ENCODE measurements around the gene TMEM95. TPM values are rescaled to one million over a fixed set of nuclear protein-coding genes. Genes with fewer than 3 reads are reported as not detected.
"Not testable (repeated sequence)": the region's sequence is repeated elsewhere in the genome, so short reads cannot be mapped to it uniquely, and the experiment has no call there.

TMEM95 gene
- polyA plus RNA-seq, 1 donor: not detected

DNA sequence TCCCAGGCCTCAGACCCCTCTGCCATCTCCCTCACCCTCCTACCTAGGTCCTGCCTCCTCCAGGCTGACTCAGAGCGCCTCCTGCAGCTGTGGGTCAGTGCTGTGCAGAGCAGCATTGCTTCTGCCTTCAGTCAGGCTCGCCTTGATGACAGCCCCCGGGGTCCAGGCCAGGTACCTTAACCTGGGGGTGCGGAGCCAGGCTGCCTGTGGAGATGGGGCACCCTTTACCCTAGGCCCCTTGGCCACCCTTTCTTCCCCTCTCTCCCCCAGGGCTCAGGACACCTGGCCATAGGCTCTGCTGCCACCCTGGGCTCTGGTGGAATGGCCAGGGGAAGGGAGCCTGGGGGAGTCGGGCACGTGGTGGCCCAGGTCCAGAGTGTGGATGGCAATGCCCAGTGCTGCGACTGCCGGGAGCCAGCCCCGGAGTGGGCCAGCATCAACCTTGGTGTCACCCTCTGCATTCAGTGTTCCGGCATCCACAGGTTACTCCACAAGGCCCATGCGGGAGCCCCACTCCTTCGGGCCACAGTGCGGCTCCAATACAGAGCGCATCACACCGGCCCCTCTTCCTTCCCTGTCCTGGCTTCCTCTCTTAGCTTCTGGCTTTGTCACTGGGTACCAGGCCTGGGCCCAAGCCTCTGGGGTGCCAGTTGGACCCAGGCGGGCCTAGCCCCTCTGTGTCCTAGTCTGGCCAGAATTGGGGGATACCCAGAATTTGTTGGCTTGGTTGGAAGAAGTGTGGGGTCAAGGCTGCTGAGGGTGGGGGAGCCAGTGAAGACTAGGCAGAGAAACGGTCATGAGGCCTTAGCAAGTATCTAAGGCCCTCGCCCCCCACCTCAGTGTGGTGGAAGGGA lies 8.0 kb upstream of the TMEM95 start:
- DNase-seq: no peak

DNA sequence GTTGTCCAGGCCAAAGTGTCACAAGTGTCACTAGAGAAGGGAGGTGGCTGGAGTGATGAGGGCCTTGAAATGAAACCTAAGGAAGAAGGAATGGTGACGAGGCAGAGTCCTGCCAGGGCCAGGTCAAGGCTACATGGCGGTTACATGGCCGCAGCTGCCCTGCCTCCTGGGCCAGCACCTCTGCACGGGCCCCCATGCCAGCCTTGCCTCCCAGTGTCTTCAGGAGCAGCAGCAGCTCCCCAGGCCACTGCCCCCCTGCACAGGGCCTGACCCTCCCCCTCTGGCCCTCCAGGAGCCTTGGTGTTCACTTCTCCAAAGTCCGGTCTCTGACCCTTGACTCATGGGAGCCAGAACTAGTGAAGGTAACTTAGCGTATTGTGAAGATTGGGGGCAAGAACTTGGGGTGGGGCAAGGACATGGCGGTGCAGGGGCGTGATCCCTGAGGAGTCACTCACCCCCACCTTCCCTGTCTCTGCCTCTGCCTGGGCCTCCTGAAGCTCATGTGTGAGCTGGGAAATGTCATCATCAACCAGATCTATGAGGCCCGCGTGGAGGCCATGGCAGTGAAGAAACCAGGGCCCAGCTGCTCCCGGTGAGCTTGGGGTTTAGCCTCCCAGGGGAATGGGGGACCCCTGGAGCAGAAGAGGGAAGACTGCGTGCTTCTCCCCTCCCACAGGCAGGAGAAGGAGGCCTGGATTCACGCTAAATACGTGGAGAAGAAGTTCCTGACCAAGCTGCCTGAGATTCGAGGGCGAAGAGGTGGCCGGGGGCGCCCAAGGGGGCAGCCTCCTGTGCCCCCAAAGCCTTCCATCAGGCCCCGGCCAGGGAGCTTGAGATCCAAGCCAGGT lies 7.1 kb upstream of the TMEM95 start:
- DNase-seq: no peak

DNA sequence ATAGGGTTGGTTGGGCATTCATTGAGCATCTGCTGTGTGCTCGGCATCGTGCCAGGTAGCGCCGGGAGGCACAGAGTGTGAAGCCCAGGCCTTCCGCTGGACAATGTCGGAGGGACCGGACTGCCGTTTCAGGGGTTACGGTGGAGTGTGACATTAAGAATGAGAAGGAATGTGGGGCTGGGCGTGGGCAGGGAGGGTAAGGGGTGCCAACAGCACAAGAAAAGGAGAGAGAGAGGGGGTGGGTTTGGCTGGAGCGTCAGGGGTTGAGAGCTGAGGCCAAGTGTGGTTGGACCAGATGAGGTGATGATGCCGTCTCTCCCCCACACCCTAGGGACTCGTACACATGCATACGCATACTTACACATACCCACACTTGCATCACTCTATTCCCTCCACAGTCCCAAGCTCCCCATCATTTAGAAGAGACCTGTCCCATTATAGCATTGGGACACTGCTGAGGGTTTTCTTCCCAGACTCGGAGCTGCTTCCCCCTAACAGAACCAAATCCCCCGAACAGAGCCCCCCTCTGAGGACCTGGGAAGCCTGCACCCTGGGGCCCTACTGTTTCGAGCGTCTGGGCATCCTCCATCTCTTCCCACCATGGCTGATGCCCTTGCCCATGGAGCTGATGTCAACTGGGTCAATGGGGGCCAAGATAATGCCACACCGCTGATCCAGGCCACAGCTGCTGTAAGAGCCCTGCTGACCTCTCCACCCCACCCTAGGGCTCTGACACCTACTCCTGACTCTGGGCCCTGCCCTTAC lies 6.3 kb upstream of the TMEM95 start:
- no peak for DNase-seq

DNA sequence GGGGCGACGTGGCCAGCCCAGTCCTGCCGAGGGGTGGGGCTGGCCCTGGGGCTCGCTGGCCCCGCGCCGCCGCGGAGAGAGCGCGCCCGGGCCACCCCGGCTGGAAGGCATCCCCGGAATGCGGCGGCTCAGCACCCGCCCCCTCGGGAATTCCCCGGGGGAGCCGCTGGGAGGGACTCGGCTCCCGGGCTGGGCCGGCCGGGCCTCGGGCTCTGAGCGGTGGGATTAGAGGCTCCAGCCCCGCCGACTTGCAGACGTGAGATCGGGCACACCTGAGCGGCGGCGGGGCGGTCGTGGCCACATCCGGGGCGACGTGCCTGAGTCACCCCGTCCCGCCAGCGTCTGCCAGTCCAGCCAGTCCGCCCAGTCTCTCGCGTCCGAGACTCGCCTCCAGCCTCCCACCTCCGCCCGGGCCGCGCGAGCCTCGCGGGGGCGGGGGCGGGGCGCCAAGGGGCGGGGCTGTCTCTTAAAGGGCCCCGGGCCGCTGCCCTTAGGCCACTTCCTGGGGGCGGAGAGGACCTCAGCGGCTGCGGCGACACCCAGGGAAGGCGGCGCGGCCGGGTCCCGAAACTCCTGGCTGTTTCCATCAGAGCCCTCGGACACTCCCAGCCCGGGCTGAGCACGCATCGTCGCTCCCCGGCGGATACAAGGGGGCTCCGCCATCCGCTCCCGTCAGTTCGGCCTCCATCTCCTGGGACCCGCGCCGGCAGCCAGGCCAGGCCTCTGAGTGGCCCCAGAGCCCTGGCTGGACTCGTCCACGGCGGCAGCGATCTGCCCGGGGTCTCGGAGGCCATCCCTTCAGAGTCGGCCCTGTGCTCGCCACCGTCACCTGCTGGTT lies 3.1 kb upstream of the TMEM95 start, which contains the start of gene KCTD11:
Gene KCTD11, plus strand, starts transcription at position 498 of the 838 bp plus-strand sequence.
- DNase-seq: peak; percentile 79

DNA sequence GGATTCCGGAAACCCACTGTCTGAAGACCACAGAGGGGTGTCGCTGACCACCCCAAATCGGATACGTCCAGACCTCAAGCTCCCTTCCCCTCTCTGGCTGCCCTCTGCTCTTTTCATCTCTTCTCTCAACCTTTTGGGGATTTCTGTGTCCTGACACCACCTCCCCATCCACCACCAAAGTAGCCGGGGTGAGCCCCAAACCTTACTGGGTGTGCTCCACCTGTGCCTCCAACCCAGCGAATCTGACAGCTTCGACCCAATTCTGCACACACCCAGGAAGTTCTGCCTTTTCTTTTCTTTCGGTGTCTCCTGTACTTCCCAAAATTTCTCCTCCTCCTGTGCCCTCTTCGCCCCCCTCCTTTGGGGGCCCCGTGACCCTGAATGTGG lies 2.5 kb upstream of the TMEM95 start:
- no peak for DNase-seq

DNA sequence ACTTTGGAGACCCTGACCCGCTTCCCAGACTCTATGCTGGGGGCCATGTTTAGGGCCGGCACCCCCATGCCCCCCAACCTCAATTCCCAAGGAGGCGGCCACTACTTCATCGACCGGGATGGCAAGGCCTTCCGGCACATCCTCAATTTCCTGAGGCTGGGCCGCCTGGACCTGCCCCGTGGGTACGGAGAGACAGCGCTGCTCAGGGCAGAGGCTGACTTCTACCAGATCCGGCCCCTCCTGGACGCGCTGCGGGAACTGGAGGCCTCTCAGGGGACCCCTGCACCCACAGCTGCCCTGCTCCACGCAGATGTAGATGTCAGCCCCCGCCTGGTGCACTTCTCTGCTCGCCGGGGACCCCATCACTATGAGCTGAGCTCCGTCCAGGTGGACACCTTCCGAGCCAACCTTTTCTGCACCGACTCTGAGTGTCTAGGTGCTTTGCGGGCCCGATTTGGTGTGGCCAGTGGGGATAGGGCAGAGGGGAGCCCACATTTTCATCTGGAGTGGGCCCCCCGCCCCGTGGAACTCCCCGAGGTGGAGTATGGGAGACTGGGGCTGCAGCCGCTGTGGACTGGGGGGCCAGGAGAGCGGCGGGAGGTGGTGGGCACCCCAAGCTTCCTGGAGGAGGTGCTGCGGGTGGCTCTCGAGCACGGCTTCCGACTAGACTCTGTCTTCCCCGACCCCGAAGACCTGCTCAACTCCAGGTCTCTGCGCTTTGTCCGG lies 1.9 kb upstream of the TMEM95 start:
- no peak for DNase-seq

DNA sequence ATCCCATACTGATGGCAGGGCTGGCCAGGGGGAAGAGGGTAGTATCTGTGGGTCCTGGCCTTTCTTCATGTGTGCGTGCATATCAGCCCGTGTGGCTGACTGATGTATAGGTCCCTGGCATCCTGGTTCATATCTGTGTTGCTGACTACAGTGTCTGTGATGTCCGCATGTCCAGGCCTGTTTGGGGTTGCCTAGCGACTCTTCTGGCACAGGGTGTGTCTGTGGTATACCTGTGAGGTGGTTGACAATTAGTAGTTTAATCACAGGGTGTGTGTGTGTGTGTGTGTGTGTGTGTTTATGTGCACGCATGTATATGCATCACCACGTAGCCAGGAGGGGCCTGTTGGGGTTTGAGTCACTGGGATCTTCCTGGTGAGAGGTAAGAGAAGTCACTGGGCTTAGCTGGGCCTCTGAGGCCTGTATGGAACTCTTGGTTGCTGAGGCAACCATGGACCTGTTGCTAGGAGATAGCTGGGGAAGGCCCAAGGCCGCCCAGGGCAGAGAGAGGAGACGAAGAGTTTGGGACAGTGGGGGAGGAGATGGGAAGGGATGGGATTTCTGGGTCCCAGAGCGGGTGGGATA lies 603 bp upstream of the TMEM95 start:
- DNase-seq: no peak

DNA sequence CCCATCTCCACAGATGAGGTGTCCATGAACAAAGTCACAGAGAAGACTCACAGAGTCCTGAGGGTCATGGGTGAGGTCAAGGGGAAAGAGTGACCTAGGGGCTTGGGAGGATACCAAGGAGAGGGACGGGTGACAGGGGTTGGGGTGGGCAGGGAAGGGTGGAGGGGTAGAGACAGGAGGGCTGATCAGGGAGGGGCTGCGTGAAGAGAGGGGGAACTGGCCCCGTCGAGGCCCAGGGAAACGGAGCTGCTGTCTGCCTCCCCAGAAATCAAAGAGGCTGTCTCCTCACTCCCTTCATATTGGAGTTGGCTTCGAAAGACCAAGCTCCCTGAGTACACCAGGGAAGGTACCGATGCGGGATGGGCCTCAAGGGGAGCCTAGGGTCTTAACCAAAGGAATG lies 617 bp downstream of the TMEM95 start:
- no peak for DNase-seq

DNA sequence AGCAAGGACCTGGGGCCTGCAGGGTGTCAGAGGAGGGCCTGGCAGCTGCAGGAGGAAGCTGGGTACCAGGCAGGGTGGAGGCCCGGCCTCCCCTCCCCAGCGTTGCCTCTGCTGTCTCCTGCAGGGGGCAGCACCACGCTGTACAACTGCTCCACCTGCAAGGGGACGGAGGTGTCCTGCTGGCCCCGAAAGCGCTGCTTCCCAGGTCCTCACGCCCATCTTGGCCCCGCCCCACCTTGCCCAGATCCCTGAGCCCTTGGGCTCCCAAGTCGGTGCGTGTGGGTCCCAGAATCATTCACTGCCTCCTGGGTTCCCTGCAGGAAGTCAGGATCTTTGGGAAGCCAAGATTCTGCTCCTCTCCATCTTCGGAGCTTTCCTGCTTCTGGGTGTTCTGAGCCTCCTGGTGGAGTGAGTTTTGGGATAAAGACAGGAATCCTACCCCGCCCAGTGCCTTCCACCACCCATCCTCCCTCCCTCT lies 1.2 kb downstream of the TMEM95 start:
- DNase-seq: peak; percentile 65

DNA sequence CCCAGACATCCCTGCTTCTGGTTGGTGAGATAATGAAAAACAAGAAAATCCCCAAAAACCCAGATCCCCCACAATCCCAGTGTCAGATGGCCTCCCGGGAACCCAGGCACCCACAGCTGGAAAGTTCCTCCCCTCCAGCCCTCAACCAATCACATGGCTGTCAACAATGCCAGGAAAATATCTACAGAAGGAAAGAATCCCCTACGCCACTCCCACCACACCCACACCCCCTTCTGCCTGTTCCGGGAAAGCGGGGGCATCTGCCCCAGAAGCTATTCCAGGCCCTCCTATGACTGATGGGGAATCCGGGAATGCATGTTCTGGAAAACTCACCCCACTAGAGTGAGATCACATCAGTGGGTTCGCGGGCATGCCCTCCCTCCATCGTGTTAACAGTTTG lies 1.8 kb downstream of the TMEM95 start:
- DNase-seq: no peak

DNA sequence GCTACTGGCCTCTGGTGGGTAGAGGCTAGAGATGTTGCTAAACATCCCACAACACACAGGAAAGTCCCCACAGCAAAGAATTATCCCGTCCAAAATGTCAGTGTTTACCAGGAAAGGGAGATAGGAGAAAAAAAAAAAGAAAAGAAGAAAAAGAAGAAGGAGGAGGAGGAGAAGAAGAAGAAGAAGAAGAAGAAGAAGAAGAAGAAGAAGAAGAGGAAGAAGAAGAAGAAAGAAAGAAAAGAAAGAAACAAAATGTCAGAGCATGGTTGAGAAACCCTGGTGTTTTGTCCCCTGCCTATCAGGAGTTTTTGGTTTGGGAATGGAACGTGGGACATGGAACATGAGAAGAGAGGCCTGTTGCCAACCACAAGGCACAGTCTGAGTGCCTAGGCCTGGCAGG lies 2.4 kb downstream of the TMEM95 start:
- no peak for DNase-seq

DNA sequence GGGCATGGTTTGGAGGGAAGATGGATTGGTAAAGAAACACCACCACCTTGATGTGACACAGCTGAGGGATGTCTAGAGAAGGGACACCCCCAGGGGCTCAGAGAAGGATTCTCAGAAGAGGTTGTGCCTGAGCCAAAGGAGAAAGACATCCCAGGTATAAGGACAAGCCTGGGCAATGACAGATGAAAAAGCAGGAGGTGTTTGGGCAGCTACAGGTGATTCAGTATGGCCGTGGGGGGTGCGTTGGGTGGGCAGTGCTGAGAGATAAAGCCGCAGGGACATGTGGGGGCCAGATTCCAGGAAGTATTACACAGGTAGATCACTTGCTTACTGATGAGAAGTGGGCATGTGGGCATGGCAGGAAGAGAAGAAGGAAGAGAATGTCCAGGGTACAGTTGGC lies 7.0 kb downstream of the TMEM95 start:
- DNase-seq: no peak

DNA sequence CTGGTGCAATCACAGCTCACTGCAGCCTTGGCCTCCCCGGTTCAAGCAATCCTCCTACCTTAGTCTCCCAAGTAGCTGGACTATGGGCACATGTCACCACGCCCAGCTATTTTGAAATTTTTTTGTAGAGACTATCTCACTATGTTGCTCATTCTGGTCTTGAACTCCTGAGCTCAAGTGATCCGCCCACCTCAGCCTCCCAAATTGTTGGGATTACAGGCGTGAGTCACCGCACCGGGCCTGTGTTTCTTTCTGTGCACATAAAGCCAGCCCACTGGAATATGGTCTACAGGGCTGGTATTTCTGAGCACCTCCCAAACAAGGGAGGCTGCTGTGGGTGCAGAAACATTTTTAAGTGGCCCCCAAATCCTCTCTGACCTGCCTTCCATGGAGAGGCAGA lies 8.4 kb downstream of the TMEM95 start:
- no peak for DNase-seq

DNA sequence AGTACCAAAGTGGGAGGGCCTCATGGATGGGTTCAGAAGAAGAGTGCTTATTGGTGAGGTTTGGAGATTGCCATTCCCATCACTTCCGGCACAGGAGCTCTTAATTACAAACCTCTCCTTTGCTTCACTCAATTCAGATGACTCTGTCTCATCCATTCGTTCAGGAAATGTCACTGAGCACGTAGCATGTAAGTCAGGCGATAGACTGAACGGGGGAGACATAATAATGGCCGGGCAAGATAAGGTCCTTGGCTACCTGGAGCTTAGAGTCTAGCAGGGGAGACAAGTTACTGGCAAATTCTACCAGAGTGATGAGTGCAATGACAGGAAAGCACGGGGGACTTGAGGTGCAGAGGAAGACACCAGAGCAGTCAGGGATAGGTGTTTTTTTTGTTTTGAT lies 11.0 kb downstream of the TMEM95 start:
- not testable (repeated sequence) for DNase-seq

DNA sequence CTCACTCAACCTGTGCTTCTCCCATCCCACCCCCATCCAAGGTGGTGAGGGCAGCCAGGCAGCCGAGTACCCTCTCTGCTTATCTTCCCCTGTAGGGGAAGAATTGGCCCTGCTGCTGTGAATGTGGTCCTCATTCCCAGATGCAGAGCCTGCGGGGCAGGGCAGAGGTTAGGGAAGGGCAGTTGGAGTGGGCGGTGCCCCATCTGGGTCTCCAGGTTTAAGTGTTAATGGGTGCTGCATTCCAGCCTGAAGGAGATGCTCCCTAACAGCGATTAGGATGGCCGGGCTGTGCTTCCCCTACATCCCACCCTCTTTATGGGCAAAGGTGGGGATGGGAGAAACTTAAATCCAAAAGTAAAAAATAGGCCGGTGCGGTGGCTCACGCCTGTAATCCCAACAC lies 12.1 kb downstream of the TMEM95 start:
- DNase-seq: no peak

DNA sequence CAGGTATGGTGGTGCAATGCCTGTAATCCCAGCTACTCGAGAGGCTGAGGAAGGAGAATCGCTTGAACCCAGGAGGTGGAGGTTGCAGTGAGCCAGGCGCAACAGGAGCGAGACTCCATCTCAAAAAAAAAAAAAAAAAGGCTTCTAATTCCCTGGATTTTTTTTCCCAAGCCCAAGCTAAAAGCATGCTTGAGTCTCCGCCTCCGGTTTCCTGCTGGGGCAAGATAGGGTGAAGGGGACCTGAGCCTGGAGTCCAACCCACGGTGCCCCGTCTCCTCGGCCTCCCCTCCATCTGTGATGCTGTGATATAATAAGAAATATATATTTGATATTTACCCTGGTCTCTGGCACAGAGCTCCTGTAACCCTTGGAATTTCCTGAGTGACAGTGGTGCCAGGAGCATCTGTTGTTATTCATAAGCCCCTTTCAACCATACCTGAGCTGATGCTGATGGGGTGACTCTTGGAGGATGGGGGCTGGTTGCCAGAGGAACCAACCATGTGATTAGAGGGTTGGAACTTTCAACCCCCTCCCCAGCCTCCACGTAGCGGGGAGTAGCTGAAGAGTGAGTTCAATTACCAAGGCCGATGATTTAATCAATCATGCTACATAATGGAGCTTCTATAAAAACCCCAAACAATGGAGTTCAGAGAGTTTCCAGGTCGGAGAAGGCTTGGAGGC lies 13.1 kb downstream of the TMEM95 start:
- no peak for DNase-seq

DNA sequence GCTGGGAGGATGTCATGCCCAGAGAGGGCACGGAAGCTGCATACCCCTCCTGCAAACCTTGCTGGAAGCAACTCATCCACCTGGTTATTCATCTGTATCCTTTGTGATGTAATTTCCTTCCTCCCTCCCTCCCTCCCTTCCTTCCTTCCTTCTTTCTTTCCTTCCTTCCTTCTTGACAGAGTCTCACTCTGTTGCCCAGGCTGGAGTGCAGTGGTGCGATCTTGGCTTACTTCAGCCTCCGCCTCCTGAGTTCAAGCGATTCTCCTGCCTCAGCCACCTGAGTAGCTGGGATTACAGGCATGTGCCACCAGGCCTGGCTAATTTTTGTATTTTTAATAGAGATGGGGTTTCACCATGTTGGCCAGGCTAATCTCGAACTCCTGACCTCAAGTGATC lies 13.6 kb downstream of the TMEM95 start:
- DNase-seq: not testable (repeated sequence)

DNA sequence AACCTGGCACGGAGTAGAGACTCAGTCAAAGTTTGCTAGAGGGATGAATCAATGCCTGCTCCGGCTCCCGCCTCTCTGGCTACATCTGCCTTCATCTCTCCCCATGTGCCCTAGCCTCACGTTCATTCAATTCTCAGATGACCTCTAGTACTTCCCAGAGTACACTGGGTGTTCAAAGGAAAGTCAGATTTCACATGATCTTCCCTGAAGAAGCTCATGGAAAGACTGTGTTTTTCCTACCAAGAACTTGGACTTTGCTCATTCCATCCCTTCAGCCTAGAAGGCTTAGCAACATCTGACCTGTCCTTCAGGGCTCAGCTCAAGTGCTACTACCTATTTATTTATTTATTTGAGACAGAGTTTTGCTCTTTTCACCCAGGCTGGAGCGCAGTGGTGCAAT lies 14.9 kb downstream of the TMEM95 start:
- DNase-seq: no peak

DNA sequence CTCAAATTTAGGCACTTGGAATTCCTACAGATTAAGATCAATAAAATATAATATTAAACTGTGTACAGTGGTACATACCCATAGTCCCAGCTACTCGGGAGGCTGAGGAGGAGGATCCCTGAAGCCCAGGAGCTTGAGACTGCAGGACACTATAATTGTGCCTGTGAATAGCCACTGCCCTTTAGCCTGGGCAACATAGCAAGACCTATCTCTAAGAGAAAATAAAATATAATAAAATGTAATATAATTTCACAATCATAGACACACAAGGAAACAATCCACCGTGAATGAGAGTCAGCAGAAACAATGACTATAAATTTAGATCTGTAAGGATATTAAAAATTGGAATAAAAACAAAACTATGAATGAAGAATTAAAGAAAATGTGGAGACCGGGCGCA lies 15.9 kb downstream of the TMEM95 start:
- no peak for DNase-seq

DNA sequence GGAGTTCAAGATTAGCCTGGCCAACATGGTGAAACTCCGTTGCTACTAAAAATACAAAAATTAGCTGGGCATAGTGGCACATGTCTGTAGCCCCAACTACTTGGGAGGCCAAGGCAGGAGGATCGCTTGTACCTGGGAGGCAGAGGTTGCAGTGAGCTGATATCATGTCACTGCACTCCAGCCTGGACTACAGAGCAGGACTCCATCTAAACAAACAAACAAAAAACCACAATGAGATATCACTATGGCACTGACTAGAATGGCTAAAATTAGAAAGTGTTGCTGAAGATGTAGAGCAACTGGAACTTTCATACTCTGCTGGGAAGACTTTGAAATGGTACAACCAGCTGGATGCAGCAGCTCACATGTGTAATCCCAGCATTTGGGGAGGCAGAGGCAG lies 19.4 kb downstream of the TMEM95 start:
- no peak for DNase-seq
